K562 (cell line): ENCODE data around the gene DRC3. TPM values are rescaled to one million over a fixed set of nuclear protein-coding genes. Genes with fewer than 3 reads are reported as not detected.

ENCODE experiments used
- ETV5 ChIP-seq: sonication (generic); formaldehyde crosslinking; IDR thresholded peaks from 2 replicates; pipeline ENCODE4 v1.4.0; 2020; ENCODE audit warnings: low read depth, mild to moderate bottlenecking, missing genetic modification reagents
- FOXM1 ChIP-seq, 2 experiments: fragments of 450-650 bp in 1 of 2; sonication (generic) in 1 of 2; formaldehyde crosslinking in 1 of 2; IDR thresholded peaks; 2 replicates each; pipeline versions ENCODE4 v1.6.1 to v1.9.0; 2017 to 2022; ENCODE audit warnings: low read depth in 2 of 2, mild to moderate bottlenecking in 2 of 2, missing genetic modification reagents in 1 of 2, moderate library complexity in 1 of 2
- HNRNPL ChIP-seq: fragments of 200-400 bp; formaldehyde crosslinking; IDR thresholded peaks from 2 replicates; pipeline ENCODE4 v1.6.1; 2017; ENCODE audit warnings: low read depth, mild to moderate bottlenecking, low read length
- MECOM ChIP-seq: fragments of 250-450 bp; sonication (Bioruptor Pico); IDR thresholded peaks from 2 replicates; pipeline ENCODE4 v1.8.0; 2022; ENCODE audit warnings: inconsistent platforms
- NFE2L1 ChIP-seq: fragments of 450-650 bp; IDR thresholded peaks from 2 replicates; pipeline ENCODE4 v1.6.1; 2016; ENCODE audit warnings: missing genetic modification characterization, low read depth, mild to moderate bottlenecking, missing compliant biosample characterization, moderate library complexity, borderline replicate concordance
- PCBP2 ChIP-seq: fragments of 200-400 bp; formaldehyde crosslinking; IDR thresholded peaks from 2 replicates; pipeline ENCODE4 v1.6.1; 2018; ENCODE audit warnings: low read length, low read depth, mild to moderate bottlenecking, moderate library complexity; ENCODE audit not compliant: poor library complexity, severe bottlenecking
- SNIP1 ChIP-seq: fragments of 450-650 bp; IDR thresholded peaks from 2 replicates; pipeline ENCODE4 v1.7.1; 2017; ENCODE audit warnings: low read depth, mild to moderate bottlenecking
- TAF15 ChIP-seq: fragments of 200-400 bp; formaldehyde crosslinking; IDR thresholded peaks from 2 replicates; pipeline ENCODE4 v1.6.1; 2017; ENCODE audit warnings: mild to moderate bottlenecking, low read depth, low read length, moderate library complexity
- TEAD4 ChIP-seq, 2 experiments: sonication (generic) in 1 of 2; formaldehyde crosslinking in 1 of 2; IDR thresholded peaks; 2 replicates each; pipeline versions ENCODE4 v1.6.1 to v1.8.0; 2012 to 2022; ENCODE audit warnings: borderline replicate concordance in 1 of 2, inconsistent platforms in 1 of 2, low read length in 1 of 2, mild to moderate bottlenecking in 1 of 2, missing genetic modification reagents in 1 of 2
- ZNF184 ChIP-seq: sonication (generic); formaldehyde crosslinking; IDR thresholded peaks from 2 replicates; pipeline ENCODE4 v1.5.0; 2020; ENCODE audit warnings: missing genetic modification reagents
- ZNF589 ChIP-seq: fragments of 200-800 bp; sonication (Bioruptor generic); IDR thresholded peaks from 2 replicates; pipeline ENCODE4 v1.6.1; 2016; ENCODE audit warnings: low read depth, missing genetic modification characterization, missing compliant biosample characterization
- polyA plus RNA-seq, 8 experiments: library from polyadenylated mRNA; depleted of rRNA in 4 of 8; stranded (reverse) in 5 of 8; unstranded in 3 of 8; fragments of >200 nt; fragmentation: Nextera tagmentation in 2 of 8; fragmentation: Illumina TruSeq in 1 of 8; extraction: Ambion mirVana in 2 of 8; extraction: Trizol in 1 of 8; gene quantifications; 2 replicates each; pipeline versions ENCODE4 v1.2.1 to v1.2.3, GENCODE V29; 2011 to 2014; ENCODE audit warnings: inconsistent platforms in 1 of 8, missing spikeins in 1 of 8
- total RNA-seq, 7 experiments: library from RNA; depleted of rRNA in 6 of 7; stranded (reverse); fragments of >200 nt in 6 of 7; fragmentation: Illumina TruSeq in 2 of 7; extraction: Trizol in 2 of 7; gene quantifications; 2 replicates each; pipeline versions ENCODE4 v1.2.1 to v1.2.3, GENCODE V29; 2011 to 2021; ENCODE audit warnings: low replicate concordance in 1 of 7
- TF ChIP-seq, protein P1 (sequence below): fragments of 200-800 bp; sonication (Bioruptor generic); IDR thresholded peaks from 2 replicates; pipeline ENCODE4 v1.6.1; 2016; ENCODE audit warnings: missing genetic modification characterization, missing compliant biosample characterization
- TF ChIP-seq, protein P2 (sequence below): fragments of 250-450 bp; sonication (Bioruptor Pico); IDR thresholded peaks from 2 replicates; pipeline ENCODE4 v1.4.0; 2020
- TF ChIP-seq, protein P3 (sequence below): IDR thresholded peaks from 2 replicates; pipeline ENCODE4 v1.6.1; 2014; ENCODE audit warnings: antibody characterized with exemption

Gene DRC3
- total and polyA plus RNA-seq, 9 of the 15 experiments (the other 6 are each of a cell fraction or from before 2014, with no cell fraction given), result 0.10 to 0.84 (median 0.30) TPM; not detected in 3

- TF ChIP-seq ETV5 (CRISPR knock-in tag) (no peak), PCBP2 (no peak), HNRNPL (no peak), SNIP1 (no peak), MECOM (CRISPR knock-in tag) (no peak), TAF15 (no peak), ZNF589 (CRISPR knock-in tag) (no peak), ZNF184 (CRISPR knock-in tag) (no peak), FOXM1 (IDR thresholded peaks at IDR 0.05; ENCODE audit: low read depth) (no peak), FOXM1 (CRISPR knock-in tag; IDR thresholded peaks at IDR 0.05; ENCODE audit: low read depth) (no peak), NFE2L1 (tag) (no peak), TEAD4 (IDR thresholded peaks at IDR 0.05; ENCODE audit: low read length) (no peak), TEAD4 (CRISPR knock-in tag; IDR thresholded peaks at IDR 0.05; ENCODE audit: borderline replicate concordance) (no peak)
- TF ChIP-seq, protein P1, sequence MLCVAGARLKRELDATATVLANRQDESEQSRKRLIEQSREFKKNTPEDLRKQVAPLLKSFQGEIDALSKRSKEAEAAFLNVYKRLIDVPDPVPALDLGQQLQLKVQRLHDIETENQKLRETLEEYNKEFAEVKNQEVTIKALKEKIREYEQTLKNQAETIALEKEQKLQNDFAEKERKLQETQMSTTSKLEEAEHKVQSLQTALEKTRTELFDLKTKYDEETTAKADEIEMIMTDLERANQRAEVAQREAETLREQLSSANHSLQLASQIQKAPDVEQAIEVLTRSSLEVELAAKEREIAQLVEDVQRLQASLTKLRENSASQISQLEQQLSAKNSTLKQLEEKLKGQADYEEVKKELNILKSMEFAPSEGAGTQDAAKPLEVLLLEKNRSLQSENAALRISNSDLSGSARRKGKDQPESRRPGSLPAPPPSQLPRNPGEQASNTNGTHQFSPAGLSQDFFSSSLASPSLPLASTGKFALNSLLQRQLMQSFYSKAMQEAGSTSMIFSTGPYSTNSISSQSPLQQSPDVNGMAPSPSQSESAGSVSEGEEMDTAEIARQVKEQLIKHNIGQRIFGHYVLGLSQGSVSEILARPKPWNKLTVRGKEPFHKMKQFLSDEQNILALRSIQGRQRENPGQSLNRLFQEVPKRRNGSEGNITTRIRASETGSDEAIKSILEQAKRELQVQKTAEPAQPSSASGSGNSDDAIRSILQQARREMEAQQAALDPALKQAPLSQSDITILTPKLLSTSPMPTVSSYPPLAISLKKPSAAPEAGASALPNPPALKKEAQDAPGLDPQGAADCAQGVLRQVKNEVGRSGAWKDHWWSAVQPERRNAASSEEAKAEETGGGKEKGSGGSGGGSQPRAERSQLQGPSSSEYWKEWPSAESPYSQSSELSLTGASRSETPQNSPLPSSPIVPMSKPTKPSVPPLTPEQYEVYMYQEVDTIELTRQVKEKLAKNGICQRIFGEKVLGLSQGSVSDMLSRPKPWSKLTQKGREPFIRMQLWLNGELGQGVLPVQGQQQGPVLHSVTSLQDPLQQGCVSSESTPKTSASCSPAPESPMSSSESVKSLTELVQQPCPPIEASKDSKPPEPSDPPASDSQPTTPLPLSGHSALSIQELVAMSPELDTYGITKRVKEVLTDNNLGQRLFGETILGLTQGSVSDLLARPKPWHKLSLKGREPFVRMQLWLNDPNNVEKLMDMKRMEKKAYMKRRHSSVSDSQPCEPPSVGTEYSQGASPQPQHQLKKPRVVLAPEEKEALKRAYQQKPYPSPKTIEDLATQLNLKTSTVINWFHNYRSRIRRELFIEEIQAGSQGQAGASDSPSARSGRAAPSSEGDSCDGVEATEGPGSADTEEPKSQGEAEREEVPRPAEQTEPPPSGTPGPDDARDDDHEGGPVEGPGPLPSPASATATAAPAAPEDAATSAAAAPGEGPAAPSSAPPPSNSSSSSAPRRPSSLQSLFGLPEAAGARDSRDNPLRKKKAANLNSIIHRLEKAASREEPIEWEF, result no peak
- TF ChIP-seq, protein P2, sequence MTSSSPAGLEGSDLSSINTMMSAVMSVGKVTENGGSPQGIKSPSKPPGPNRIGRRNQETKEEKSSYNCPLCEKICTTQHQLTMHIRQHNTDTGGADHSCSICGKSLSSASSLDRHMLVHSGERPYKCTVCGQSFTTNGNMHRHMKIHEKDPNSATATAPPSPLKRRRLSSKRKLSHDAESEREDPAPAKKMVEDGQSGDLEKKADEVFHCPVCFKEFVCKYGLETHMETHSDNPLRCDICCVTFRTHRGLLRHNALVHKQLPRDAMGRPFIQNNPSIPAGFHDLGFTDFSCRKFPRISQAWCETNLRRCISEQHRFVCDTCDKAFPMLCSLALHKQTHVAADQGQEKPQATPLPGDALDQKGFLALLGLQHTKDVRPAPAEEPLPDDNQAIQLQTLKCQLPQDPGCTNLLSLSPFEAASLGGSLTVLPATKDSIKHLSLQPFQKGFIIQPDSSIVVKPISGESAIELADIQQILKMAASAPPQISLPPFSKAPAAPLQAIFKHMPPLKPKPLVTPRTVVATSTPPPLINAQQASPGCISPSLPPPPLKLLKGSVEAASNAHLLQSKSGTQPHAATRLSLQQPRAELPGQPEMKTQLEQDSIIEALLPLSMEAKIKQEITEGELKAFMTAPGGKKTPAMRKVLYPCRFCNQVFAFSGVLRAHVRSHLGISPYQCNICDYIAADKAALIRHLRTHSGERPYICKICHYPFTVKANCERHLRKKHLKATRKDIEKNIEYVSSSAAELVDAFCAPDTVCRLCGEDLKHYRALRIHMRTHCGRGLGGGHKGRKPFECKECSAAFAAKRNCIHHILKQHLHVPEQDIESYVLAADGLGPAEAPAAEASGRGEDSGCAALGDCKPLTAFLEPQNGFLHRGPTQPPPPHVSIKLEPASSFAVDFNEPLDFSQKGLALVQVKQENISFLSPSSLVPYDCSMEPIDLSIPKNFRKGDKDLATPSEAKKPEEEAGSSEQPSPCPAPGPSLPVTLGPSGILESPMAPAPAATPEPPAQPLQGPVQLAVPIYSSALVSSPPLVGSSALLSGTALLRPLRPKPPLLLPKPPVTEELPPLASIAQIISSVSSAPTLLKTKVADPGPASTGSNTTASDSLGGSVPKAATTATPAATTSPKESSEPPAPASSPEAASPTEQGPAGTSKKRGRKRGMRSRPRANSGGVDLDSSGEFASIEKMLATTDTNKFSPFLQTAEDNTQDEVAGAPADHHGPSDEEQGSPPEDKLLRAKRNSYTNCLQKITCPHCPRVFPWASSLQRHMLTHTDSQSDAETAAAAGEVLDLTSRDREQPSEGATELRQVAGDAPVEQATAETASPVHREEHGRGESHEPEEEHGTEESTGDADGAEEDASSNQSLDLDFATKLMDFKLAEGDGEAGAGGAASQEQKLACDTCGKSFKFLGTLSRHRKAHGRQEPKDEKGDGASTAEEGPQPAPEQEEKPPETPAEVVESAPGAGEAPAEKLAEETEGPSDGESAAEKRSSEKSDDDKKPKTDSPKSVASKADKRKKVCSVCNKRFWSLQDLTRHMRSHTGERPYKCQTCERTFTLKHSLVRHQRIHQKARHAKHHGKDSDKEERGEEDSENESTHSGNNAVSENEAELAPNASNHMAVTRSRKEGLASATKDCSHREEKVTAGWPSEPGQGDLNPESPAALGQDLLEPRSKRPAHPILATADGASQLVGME, result no peak
- TF ChIP-seq, protein P3, sequence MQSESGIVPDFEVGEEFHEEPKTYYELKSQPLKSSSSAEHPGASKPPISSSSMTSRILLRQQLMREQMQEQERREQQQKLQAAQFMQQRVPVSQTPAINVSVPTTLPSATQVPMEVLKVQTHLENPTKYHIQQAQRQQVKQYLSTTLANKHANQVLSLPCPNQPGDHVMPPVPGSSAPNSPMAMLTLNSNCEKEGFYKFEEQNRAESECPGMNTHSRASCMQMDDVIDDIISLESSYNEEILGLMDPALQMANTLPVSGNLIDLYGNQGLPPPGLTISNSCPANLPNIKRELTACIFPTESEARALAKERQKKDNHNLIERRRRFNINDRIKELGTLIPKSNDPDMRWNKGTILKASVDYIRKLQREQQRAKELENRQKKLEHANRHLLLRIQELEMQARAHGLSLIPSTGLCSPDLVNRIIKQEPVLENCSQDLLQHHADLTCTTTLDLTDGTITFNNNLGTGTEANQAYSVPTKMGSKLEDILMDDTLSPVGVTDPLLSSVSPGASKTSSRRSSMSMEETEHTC, result no peak
Measured at GRCh38 chr17:18039535-18040260, 67.0 kb downstream of the DRC3 start (continued).
